GM21723 (cell line): ENCODE results near the gene PPARD.
A peak's percentile ranks its signal among the peaks of the same experiment; 100 is the strongest.
"Not testable (repeated sequence)": the region's sequence is repeated elsewhere in the genome, so short reads cannot be mapped to it uniquely, and the experiment has no call there.

Experiments
- ATAC-seq: cut with Tn5 transposase; IDR thresholded peaks from one replicate; pipeline ENCODE4 v1.9.1; 2021; ENCODE audit warnings: mild to moderate bottlenecking, moderate library complexity; ENCODE audit not compliant: unreplicated experiment

PPARD gene

GRCh38 chr6:35435074-35435837, 92.9 kb downstream of the PPARD start:
- ATAC-seq = no peak

- ATAC-seq = no peak
These were observed 93.9 kb downstream of the PPARD start for GRCh38 chr6:35436071-35436857.

GRCh38 chr6:35438378-35439065, 96.2 kb downstream of the PPARD start:
- ATAC-seq = not testable (repeated sequence)

GRCh38 chr6:35439308-35439707, 97.0 kb downstream of the PPARD start:
- ATAC-seq = no peak

- no peak for ATAC-seq
These were observed 98.8 kb downstream of the PPARD start for GRCh38 chr6:35441205-35441604.

- no peak for ATAC-seq
These were observed 99.3 kb downstream of the PPARD start for GRCh38 chr6:35441642-35442041.

GRCh38 chr6:35442693-35443092, 100.3 kb downstream of the PPARD start:
- ATAC-seq = no peak

- ATAC-seq = no peak
These were observed 101.1 kb downstream of the PPARD start for GRCh38 chr6:35443341-35444030.

- ATAC-seq = no peak
These were observed 103.3 kb downstream of the PPARD start for GRCh38 chr6:35445691-35446090.

- ATAC-seq = no peak
These were observed 105.8 kb downstream of the PPARD start for GRCh38 chr6:35448191-35448590.

GRCh38 chr6:35449287-35449881, 107.0 kb downstream of the PPARD start:
- peak; percentile 36 for ATAC-seq

- no peak for ATAC-seq
These were observed 109.2 kb downstream of the PPARD start for GRCh38 chr6:35451354-35452182.

- ATAC-seq = peak; percentile 89
These were observed 110.1 kb downstream of the PPARD start, which contains the start of gene FANCE for GRCh38 chr6:35452183-35453090. Gene FANCE (plus strand): TSS chr6:35452338. CDS start chr6:35452546, 208 bp downstream.

- ATAC-seq = no peak
These were observed 110.9 kb downstream of the PPARD start for GRCh38 chr6:35453236-35453635.

GRCh38 chr6:35454391-35455110, 112.2 kb downstream of the PPARD start:
- no peak for ATAC-seq

GRCh38 chr6:35457907-35458306, 115.5 kb downstream of the PPARD start:
- no peak for ATAC-seq

- no peak for ATAC-seq
These were observed 118.9 kb downstream of the PPARD start for GRCh38 chr6:35461270-35461669.

- ATAC-seq = no peak
These were observed 120.9 kb downstream of the PPARD start for GRCh38 chr6:35463292-35463691.
